CD4-positive, alpha-beta T cell (primary cell): ENCODE measurements around the gene CPLX3. TPM values are rescaled to one million over a fixed set of nuclear protein-coding genes. Genes with fewer than 3 reads are reported as not detected.

Experiments
- ATAC-seq: fragments of 200-7000 bp; cut with Tn5 transposase; one replicate; pipeline ENCODE4 v1.10.0; 2022; ENCODE audit warnings: mild to moderate bottlenecking; ENCODE audit not compliant: poor library complexity
- CTCF ChIA-PET: fragments of 350-600 bp; sonication (Branson Sonifier 250); formaldehyde crosslinking; loops from one replicate; lab custom pipeline; 2021; ENCODE audit warnings: antibody characterized with exemption, inconsistent platforms; lab: Charles Lee
- POLR2A ChIA-PET: fragments of 350-600 bp; sonication (Branson Sonifier 250); formaldehyde crosslinking; loops from one replicate; lab custom pipeline; 2021; ENCODE audit warnings: antibody characterized with exemption, inconsistent platforms; lab: Charles Lee
- DNase-seq, 14 experiments: peaks; one replicate each; pipeline ENCODE4 v3.0.0-alpha.2; 2013 to 2020; ENCODE audit warnings: mixed read lengths in 2 of 14
- H3K27ac ChIP-seq, 2 donors: one replicate each; pipeline versions ENCODE4 v1.5.1 to v1.7.0; 2013; ENCODE audit warnings: low read length in 2 of 2, low read depth in 1 of 2, mild to moderate bottlenecking in 1 of 2
- H3K27me3 ChIP-seq, 2 experiments: 1 replicate in 1 of 2; 2 replicates in 1 of 2; pipeline versions ENCODE4 v1.6.1 to v1.7.0; 2013; ENCODE audit warnings: low read length in 2 of 2, control low read depth in 1 of 2, mild to moderate bottlenecking in 1 of 2, moderate library complexity in 1 of 2; ENCODE audit not compliant: insufficient read depth in 2 of 2, control insufficient read depth in 1 of 2
- H3K36me3 ChIP-seq: one replicate; pipeline ENCODE4 v1.6.1; 2013; ENCODE audit warnings: low read length, control low read depth; ENCODE audit not compliant: insufficient read depth
- H3K4me1 ChIP-seq: one replicate; pipeline ENCODE4 v1.6.1; 2013; ENCODE audit warnings: low read length, control low read depth; ENCODE audit not compliant: insufficient read depth
- H3K4me3 ChIP-seq: one replicate; pipeline ENCODE4 v1.5.1; 2013; ENCODE audit warnings: mild to moderate bottlenecking, low read length, moderate library complexity
- H3K9me3 ChIP-seq, 2 experiments: 1 replicate in 1 of 2; 2 replicates in 1 of 2; pipeline versions ENCODE4 v1.6.1 to v1.7.0; 2013; ENCODE audit warnings: low read length in 2 of 2, mild to moderate bottlenecking in 2 of 2, control low read depth in 1 of 2, moderate library complexity in 1 of 2; ENCODE audit not compliant: control insufficient read depth in 1 of 2, insufficient read depth in 1 of 2
- H3K27ac Mint-ChIP-seq: one replicate; pipeline ENCODE4 v1.8.0; 2020; ENCODE audit warnings: mixed read lengths
- H3K27me3 Mint-ChIP-seq: one replicate; pipeline ENCODE4 v1.8.0; 2021; ENCODE audit warnings: mixed read lengths
- H3K36me3 Mint-ChIP-seq: one replicate; pipeline ENCODE4 v1.8.0; 2021; ENCODE audit warnings: low read depth, mixed read lengths
- H3K4me1 Mint-ChIP-seq: one replicate; pipeline ENCODE4 v1.8.0; 2021; ENCODE audit warnings: low read depth, mixed read lengths
- H3K4me3 Mint-ChIP-seq: one replicate; pipeline ENCODE4 v1.8.0; 2020; ENCODE audit warnings: mild to moderate bottlenecking, mixed read lengths
- H3K9me3 Mint-ChIP-seq: one replicate; pipeline ENCODE4 v1.8.0; 2020; ENCODE audit warnings: mixed read lengths
- intact Hi-C, 2 experiments: fragments of 100-400 bp; cut with DNase I in 1 of 2; cut with micrococcal nuclease in 1 of 2; formaldehyde crosslinking; loops; one replicate each; pipeline versions ENCODE4 v1.15.1 to v1.9.0; 2023 to 2025; cut with DNase I, micrococcal nuclease
- total RNA-seq, 174 experiments: library from RNA in 2 of 174; stranded (reverse) in 2 of 174; gene quantifications; one replicate each; pipeline ENCODE4 v1.2.3 and lab custom pipeline; 2021 to 2026
- TF ChIP-seq, protein P1 (sequence below): fragments of 200-600 bp; IDR thresholded peaks from one replicate; pipeline ENCODE4 v1.8.0; 2022; ENCODE audit warnings: antibody characterized with exemption, mild to moderate bottlenecking

CPLX3 gene
- total RNA-seq, 2 experiments from 2014 or later, result 0.16 to 0.53 TPM

DNA sequence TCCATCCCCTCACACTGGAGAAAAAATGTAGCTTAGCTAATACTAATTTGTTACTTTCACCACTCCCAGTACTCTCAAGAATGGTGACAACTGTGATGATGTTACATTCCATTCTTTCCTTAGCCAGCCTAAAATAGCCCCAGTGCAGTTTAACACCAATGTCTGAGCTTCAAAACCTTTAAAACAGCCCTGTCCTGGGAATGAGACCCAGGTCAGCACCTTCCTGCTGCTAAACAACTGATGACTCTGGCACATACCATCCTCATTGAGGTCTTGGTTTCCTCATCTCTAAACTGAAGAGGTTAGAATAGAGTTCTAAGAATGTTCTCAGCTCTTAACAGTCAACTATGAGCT lies 42.9 kb downstream of the CPLX3 start:
- Mint-ChIP-seq H3K4me1 (peaks cover 78% of the 10 kb centered on the region), H3K27ac (peak overlapping the region; percentile 72), H3K27me3 (no peaks in the 10 kb centered on the region), H3K36me3 (peaks cover 48% of the 10 kb centered on the region), H3K4me3 (peak overlapping the region; percentile 86), H3K9me3 (no peaks in the 10 kb centered on the region)
- DNase-seq (no peak), ATAC-seq (no peak)
- Histone ChIP-seq H3K27me3 (no peaks in the 10 kb centered on the region), H3K27ac (peak overlapping the region in 1 of 2 donors; percentile 66), H3K4me3 (peak overlapping the region; percentile 23), H3K36me3 (peaks cover 16% of the 10 kb centered on the region), H3K9me3 (no peaks in the 10 kb centered on the region), H3K4me1 (peaks cover 84% of the 10 kb centered on the region)
- intact Hi-C loops, result no loop called here
- ChIA-PET POLR2A (interaction anchor here (0.6 to 2.2 kb wide), 13 partner anchors 10 to 254 kb away, joined by 3 to 12 read pairs (median 5); partner anchors contain the start of genes CLK3, COX5A, FAM219B and MPI), CTCF (interaction anchor here (1.0 to 2.0 kb wide), 4 partner anchors 13 to 82 kb away, joined by 3 to 7 read pairs (median 6); partner anchors contain the start of gene ULK3)
- TF ChIP-seq, protein P1, sequence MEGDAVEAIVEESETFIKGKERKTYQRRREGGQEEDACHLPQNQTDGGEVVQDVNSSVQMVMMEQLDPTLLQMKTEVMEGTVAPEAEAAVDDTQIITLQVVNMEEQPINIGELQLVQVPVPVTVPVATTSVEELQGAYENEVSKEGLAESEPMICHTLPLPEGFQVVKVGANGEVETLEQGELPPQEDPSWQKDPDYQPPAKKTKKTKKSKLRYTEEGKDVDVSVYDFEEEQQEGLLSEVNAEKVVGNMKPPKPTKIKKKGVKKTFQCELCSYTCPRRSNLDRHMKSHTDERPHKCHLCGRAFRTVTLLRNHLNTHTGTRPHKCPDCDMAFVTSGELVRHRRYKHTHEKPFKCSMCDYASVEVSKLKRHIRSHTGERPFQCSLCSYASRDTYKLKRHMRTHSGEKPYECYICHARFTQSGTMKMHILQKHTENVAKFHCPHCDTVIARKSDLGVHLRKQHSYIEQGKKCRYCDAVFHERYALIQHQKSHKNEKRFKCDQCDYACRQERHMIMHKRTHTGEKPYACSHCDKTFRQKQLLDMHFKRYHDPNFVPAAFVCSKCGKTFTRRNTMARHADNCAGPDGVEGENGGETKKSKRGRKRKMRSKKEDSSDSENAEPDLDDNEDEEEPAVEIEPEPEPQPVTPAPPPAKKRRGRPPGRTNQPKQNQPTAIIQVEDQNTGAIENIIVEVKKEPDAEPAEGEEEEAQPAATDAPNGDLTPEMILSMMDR, result no peak

DNA sequence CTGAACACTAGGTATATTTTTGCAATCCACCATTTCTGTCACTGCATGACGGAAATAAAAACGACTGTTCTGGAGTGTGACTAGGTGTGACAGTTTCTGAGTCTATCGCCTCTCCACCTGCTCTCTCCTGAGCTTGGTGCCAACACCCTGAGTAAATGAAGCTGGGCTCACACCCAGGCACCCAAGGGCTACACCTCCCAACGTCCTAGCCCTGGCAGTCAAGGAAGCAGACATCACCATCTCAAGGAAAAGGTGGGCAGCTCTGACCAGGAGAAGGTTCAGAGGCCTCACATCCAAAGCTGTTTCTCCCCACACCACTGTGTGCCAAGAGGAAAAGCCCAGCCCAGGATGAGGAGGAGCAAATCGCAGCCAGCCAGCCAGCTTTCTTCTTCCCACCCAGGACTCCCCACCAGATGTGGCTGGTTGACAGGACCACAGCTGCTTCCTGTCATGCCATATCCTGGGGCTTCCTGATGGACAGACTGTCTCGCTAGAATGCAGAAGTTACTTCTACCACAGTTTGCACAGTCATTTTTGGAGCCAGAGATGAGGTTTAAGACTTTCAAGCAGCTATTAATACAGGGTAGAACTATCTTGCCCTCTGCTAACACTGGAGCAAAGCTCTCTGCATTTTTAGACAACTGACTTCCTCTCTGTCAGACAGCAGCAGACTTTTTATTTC lies 43.4 kb downstream of the CPLX3 start:
- Mint-ChIP-seq H3K36me3 (peaks cover 45% of the 10 kb centered on the region), H3K27me3 (no peaks in the 10 kb centered on the region), H3K4me1 (peaks cover 74% of the 10 kb centered on the region), H3K27ac (peak overlapping the region; percentile 72), H3K9me3 (no peaks in the 10 kb centered on the region), H3K4me3 (peak overlapping the region; percentile 86)
- ChIA-PET CTCF (interaction anchor here (0.8 to 2.0 kb wide), 8 partner anchors 13 to 83 kb away, joined by 3 to 8 read pairs (median 5); partner anchors contain the start of genes FAM219B and ULK3), POLR2A (interaction anchor here (0.6 to 2.2 kb wide), 14 partner anchors 9 to 332 kb away, joined by 3 to 12 read pairs (median 4); partner anchors contain the start of genes C15orf39, CLK3, FAM219B and MPI)
- H3K27me3 ChIP-seq, result no peaks in the 10 kb centered on the region
- DNase-seq (peak in 4 of 14 experiments; percentile 23 to 64 (median 56)), ATAC-seq (no peak)
- H3K36me3 ChIP-seq, result peaks cover 13% of the 10 kb centered on the region
- H3K4me1 ChIP-seq, result peaks cover 79% of the 10 kb centered on the region
- peak overlapping the region; percentile 23 for H3K4me3 ChIP-seq
- H3K9me3 ChIP-seq, result no peaks in the 10 kb centered on the region
- intact Hi-C loops, result no loop called here
- TF ChIP-seq, protein P1, result no peak
- peak overlapping the region; percentile 21 to 66 for H3K27ac ChIP-seq

DNA sequence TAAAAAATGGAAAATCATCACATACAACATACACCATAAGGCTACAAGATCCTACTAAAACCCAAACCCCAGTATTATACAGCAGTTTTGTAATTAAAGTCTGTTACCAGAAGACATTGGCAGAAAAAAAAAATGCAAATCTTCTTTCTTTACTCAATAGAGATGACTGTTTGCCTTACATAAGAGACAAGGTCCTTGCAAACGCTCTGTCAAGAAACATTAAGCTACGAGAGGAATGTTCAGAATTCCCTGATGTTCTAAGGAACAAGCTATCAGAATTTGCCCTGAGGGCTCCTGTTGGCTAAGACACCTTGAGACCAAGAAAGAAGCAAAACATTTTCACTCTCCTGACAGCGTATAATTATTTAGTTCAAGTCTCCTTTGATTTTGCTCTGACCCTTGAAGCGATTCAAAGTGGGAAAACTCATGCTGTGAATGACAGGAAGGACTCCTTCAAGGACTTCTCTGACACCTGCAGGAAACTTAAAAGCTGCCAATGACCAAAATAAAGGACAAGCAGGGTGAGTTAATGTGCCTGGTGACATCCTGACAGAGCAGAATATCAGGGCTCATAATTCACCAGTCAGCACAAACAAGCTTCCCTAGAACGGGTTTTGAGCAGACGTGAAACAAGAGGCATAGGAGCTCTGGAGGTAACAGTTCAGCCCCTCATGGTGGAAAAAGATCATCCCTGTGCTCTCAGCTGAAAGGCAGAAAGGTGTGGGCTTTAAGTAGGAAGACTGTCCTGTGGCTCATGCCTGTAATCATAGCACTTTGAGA lies 44.2 kb downstream of the CPLX3 start:
- Mint-ChIP-seq H3K4me1 (peaks cover 69% of the 10 kb centered on the region), H3K27me3 (no peaks in the 10 kb centered on the region), H3K27ac (peak overlapping the region; percentile 72), H3K4me3 (peak overlapping the region; percentile 86), H3K9me3 (no peaks in the 10 kb centered on the region), H3K36me3 (peaks cover 41% of the 10 kb centered on the region)
- ATAC-seq (no peak), DNase-seq (peak in 1 of 14 experiments; percentile 2)
- intact Hi-C loops, result no loop called here
- Histone ChIP-seq H3K9me3 (no peaks in the 10 kb centered on the region), H3K27me3 (no peaks in the 10 kb centered on the region), H3K4me1 (peaks cover 76% of the 10 kb centered on the region), H3K36me3 (peaks cover 13% of the 10 kb centered on the region), H3K4me3 (no peak overlapping the region), H3K27ac (peak overlapping the region; percentile 21 to 66)
- ChIA-PET CTCF (interaction anchor here (0.8 to 2.0 kb wide), 8 partner anchors 13 to 83 kb away, joined by 3 to 8 read pairs (median 4); partner anchors contain the start of genes FAM219B and ULK3), POLR2A (interaction anchor here (0.7 to 2.2 kb wide), 10 partner anchors 11 to 331 kb away, joined by 3 to 12 read pairs (median 4); partner anchors contain the start of genes C15orf39, CLK3 and ULK3)
- TF ChIP-seq, protein P1, result no peak
